PC-3 (cell line): ENCODE results near the gene RBKS.

Experiments
- CTCF ChIP-seq: fragments of 300-600 bp; sonication (generic); conservative IDR thresholded peaks from 2 replicates; pipeline ENCODE4 v1.5.1; 2017; ENCODE audit warnings: antibody characterized with exemption, low read depth, mild to moderate bottlenecking, low read length
- EZH2 ChIP-seq: fragments of 300-600 bp; sonication (generic); IDR thresholded peaks from one replicate; pipeline ENCODE4 v1.6.1; 2017; ENCODE audit warnings: antibody characterized with exemption, mild to moderate bottlenecking, low read length; ENCODE audit not compliant: unreplicated experiment

- TF ChIP-seq CTCF: no peak
- no peak for TF ChIP-seq EZH2
These were observed 2.4 kb downstream of the RBKS start for GRCh38 chr2:27887830-27888229.
